Lung (tissue), 12 donors: ENCODE results near the gene SRPK3. TPM values are rescaled to one million over a fixed set of nuclear protein-coding genes. Genes with fewer than 3 reads are reported as not detected.

Source experiments
- ATAC-seq: fragments of 200-7000 bp; cut with Tn5 transposase; one replicate; pipeline ENCODE4 v1.9.1; 2020; ENCODE audit warnings: moderate number of reproducible peaks; ENCODE audit not compliant: insufficient read depth, low FRiP score
- DNase-seq, 3 donors: peaks; one replicate each; pipeline ENCODE4 v3.0.0-alpha.2; 2013 to 2017
- H3K27ac ChIP-seq, 2 donors: one replicate each; pipeline ENCODE4 v1.5.1; 2013; ENCODE audit warnings: mild to moderate bottlenecking in 2 of 2, moderate library complexity in 2 of 2, control low read depth in 1 of 2, inconsistent platforms in 1 of 2, low read depth in 1 of 2, low read length in 1 of 2
- H3K27me3 ChIP-seq, 3 donors: one replicate each; pipeline ENCODE4 v1.5.1; 2013; ENCODE audit warnings: low read length in 2 of 3; ENCODE audit not compliant: control insufficient read depth in 3 of 3, insufficient read depth in 3 of 3
- H3K36me3 ChIP-seq, 4 donors: one replicate each; pipeline ENCODE4 v1.5.1; 2013; ENCODE audit warnings: low read length in 4 of 4, mild to moderate bottlenecking in 1 of 4, moderate library complexity in 1 of 4; ENCODE audit not compliant: control insufficient read depth in 4 of 4, insufficient read depth in 4 of 4
- H3K4me1 ChIP-seq, 5 donors: one replicate each; pipeline ENCODE4 v1.5.1; 2013; ENCODE audit warnings: low read length in 5 of 5, mild to moderate bottlenecking in 2 of 5, moderate library complexity in 1 of 5; ENCODE audit not compliant: control insufficient read depth in 5 of 5, insufficient read depth in 5 of 5
- H3K4me3 ChIP-seq: one replicate; pipeline ENCODE4 v1.5.1; 2013; ENCODE audit warnings: mild to moderate bottlenecking, control low read depth, moderate library complexity
- H3K9ac ChIP-seq, 2 donors: one replicate each; pipeline ENCODE4 v1.5.1; 2013; ENCODE audit warnings: low read length in 2 of 2, control low read depth in 1 of 2; ENCODE audit not compliant: insufficient read depth in 1 of 2
- H3K9me3 ChIP-seq, 4 donors: one replicate each; pipeline ENCODE4 v1.5.1; 2013; ENCODE audit warnings: low read length in 3 of 4, mild to moderate bottlenecking in 1 of 4, moderate library complexity in 1 of 4; ENCODE audit not compliant: control insufficient read depth in 4 of 4, insufficient read depth in 3 of 4
- CTCF ChIP-seq: IDR thresholded peaks from 2 replicates; pipeline ENCODE4 v1.5.1; 2012; ENCODE audit warnings: mild to moderate bottlenecking; ENCODE audit errors: control extremely low read depth, extremely low read depth
- WGBS, 2 donors: extraction: QIAGEN DNeasy Blood & Tissue Kit; methylation state at CpG; one replicate each; pipeline ENCODE4 v1.1.7; 2013; 5-methylcytosine and 5-hydroxymethylcytosine counted together
- polyA plus RNA-seq, 2 donors: library from polyadenylated mRNA; stranded (reverse); fragments of 200-250 nt; gene quantifications; one replicate each; pipeline ENCODE4 v1.2.1, GENCODE V29; 2013
- total RNA-seq, 2 donors: library from RNA; depleted of rRNA in 1 of 2; stranded (reverse); fragments of >200 nt in 1 of 2; gene quantifications; one replicate each; pipeline ENCODE4 v1.2.1, GENCODE V29; 2014 to 2021
- donor health status: control.
- donor health status: control.
- donor health status: Bipolar disorder and iron deficiency.
- donor health status: healthy.
- donor health status: DM: yes; HTN: yes; CAD: no.

The SRPK3 gene
- total and polyA plus RNA-seq, 4 donors: 0.04 to 0.23 (median 0.15) TPM

DNA sequence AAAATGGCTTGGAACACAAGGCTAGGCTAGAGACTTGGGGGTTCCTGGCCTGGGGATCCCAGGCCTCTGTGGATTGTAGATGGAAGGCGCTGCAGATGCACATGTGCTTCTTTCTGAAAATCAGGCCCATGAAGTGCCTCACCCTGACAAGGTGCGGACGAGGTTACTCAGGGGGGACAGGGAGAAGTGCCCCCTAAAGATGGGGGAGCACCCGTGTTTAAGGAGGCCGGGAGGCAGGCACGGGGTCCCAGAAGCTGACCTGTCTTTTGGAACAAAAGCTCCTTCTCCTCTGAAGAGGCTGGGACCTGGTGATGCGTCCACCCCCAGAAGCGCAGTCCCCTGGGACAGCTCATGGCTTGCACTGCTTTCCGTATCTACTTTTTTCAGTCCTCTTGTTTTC lies 47.1 kb downstream of the SRPK3 start:
- Histone ChIP-seq H3K36me3 (no peaks in the 10 kb centered on the region), H3K27me3 (peaks cover 3 to 16% (median 15%) of the 10 kb centered on the region in 3 donors), H3K4me1 (peaks cover 0 to 9% (median 0%) of the 10 kb centered on the region in 5 donors), H3K9ac (no peak overlapping the region), H3K9me3 (peaks cover 0 to 23% (median 0%) of the 10 kb centered on the region in 4 donors), H3K27ac (no peak overlapping the region), H3K4me3 (no peak overlapping the region)
- WGBS, 2 donors: 71 to 87% methylated on average over 9 of the region's 9 CpGs
- no peak for TF ChIP-seq CTCF
- DNase-seq (no peak), ATAC-seq (no peak)

GRCh38 chrX:153828308-153828707 lies 47.5 kb downstream of the SRPK3 start:
- TF ChIP-seq CTCF: no peak
- no peaks in the 10 kb centered on the region for H3K36me3 ChIP-seq
- no peak overlapping the region for H3K27ac ChIP-seq
- peaks cover 0 to 25% (median 0%) of the 10 kb centered on the region in 4 donors for H3K9me3 ChIP-seq
- WGBS, 2 donors: 32 to 45% methylated on average over 14 to 17 of the region's 17 CpGs
- H3K27me3 ChIP-seq: peaks cover 3 to 16% (median 15%) of the 10 kb centered on the region in 3 donors
- peak in 1 of 3 donors; percentile 22 for DNase-seq
- no peak for ATAC-seq
- H3K4me3 ChIP-seq: no peak overlapping the region
- no peak overlapping the region for H3K9ac ChIP-seq
- H3K4me1 ChIP-seq: peaks cover 0 to 9% (median 0%) of the 10 kb centered on the region in 5 donors

GRCh38 chrX:153828723-153829548 lies 48.1 kb downstream of the SRPK3 start:
- H3K4me1 ChIP-seq: peaks cover 0 to 9% (median 0%) of the 10 kb centered on the region in 5 donors
- H3K9me3 ChIP-seq: peaks cover 0 to 28% (median 0%) of the 10 kb centered on the region in 4 donors
- DNase-seq: peak; percentile 30 to 46 (median 43)
- no peak for TF ChIP-seq CTCF
- H3K4me3 ChIP-seq: no peak overlapping the region
- H3K36me3 ChIP-seq: no peaks in the 10 kb centered on the region
- WGBS, 2 donors: 6 to 26% methylated on average over 27 to 50 of the region's 50 CpGs
- H3K9ac ChIP-seq: no peak overlapping the region
- ATAC-seq: no peak
- H3K27ac ChIP-seq: no peak overlapping the region
- H3K27me3 ChIP-seq: peaks cover 6 to 18% (median 15%) of the 10 kb centered on the region in 3 donors
